ENCODE data around the gene NPBWR2. TPM values are rescaled to one million over a fixed set of nuclear protein-coding genes. Genes with fewer than 3 reads are reported as not detected.

The NPBWR2 gene
- polyA plus RNA-seq, 1 donor (not counting 4 experiments of a cell fraction or from before 2014, with no cell fraction given) = not detected

DNA sequence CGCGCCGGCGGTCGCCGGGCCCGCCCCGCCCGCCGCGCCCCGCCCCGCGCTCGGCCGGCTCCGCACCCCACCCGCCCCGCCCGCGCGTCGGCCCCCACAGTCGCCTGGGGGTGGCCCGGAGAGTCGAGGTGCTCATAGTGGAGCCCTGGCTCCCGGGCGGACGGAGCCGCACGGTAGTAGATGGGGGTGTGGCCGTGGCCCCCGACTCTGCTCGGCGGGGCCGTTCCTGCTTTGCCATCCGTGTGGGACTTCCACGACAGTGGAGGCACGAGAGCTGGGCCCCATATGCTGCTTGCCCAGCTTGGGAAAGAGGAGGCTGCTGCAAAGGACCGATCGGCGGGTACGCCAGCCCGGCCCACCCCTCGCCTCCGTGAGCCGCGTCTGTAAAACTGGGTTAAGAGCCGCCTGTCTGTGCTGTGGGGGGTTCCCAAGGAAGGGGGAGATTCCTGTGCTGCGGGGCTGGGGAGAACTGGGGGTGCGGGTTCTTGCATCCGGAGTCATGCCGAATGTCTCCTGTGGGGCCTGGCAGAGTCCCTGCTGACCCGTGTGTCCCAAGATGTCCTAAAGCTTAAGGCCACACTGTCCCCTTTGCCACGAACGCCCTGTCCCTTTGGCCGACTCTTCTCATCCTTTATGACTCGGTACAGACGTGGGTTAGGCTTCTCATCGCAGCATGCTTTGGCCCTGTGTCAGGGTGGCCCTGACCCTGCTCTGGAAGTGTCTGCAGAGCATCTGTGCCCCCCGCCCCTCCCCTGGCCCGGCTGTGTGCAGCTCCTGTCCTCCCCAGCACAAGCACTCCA is 27.2 kb downstream of the NPBWR2 start, which contains the start of gene OPRL1:
TSS of gene OPRL1 (plus strand) at position 70 of the 800 bp plus-strand sequence. CDS start 12,639 bp downstream, outside the sequence.
- Histone ChIP-seq H2AFZ (ENCODE audit: control insufficient read depth, low read length) (peak within 1 kb of the TSS; percentile 30), H3K9me3 (ENCODE audit: control insufficient read depth, low read depth, low read length) (no peaks in the 10 kb centered on the region), H3K36me3 (ENCODE audit: control insufficient read depth in 2 of 2, extremely low read depth in 1 of 2, insufficient read depth in 2 of 2, low read length in 2 of 2) (peaks cover 0 to 1% of the 10 kb centered on the region in 2 experiments), H3K27ac (ENCODE audit: control insufficient read depth, insufficient read depth, low read length) (no peak within 1 kb of the TSS), H3K27me3 (ENCODE audit: control insufficient read depth, extremely low read depth, insufficient read depth, low read length) (peaks cover 33% of the 10 kb centered on the region), H3K4me2 (ENCODE audit: control insufficient read depth, extremely low read depth, insufficient read depth, low read depth, low read length) (peak within 1 kb of the TSS; percentile 97), H3K4me1 (ENCODE audit: control insufficient read depth, extremely low read depth, insufficient read depth, low read length) (peaks cover 19% of the 10 kb centered on the region), H3K79me2 (ENCODE audit: control insufficient read depth, insufficient read depth, low read length) (peaks cover 2% of the 10 kb centered on the region), H3K9me1 (ENCODE audit: control insufficient read depth, extremely low read depth, insufficient read depth, low read length) (no peaks in the 10 kb centered on the region), H4K20me1 (ENCODE audit: control insufficient read depth, extremely low read depth, insufficient read depth, low read length) (no peaks in the 10 kb centered on the region), H3K4me3 (ENCODE audit: control insufficient read depth in 2 of 3, extremely low read depth in 1 of 3, insufficient read depth in 2 of 3, low read depth in 1 of 3, low read length in 3 of 3) (peak within 1 kb of the TSS; percentile 78 to 93 (median 79)), H3K9ac (ENCODE audit: control insufficient read depth, extremely low read depth, insufficient read depth, low read length) (peak within 1 kb of the TSS; percentile 72)
- TF ChIP-seq, protein P1, sequence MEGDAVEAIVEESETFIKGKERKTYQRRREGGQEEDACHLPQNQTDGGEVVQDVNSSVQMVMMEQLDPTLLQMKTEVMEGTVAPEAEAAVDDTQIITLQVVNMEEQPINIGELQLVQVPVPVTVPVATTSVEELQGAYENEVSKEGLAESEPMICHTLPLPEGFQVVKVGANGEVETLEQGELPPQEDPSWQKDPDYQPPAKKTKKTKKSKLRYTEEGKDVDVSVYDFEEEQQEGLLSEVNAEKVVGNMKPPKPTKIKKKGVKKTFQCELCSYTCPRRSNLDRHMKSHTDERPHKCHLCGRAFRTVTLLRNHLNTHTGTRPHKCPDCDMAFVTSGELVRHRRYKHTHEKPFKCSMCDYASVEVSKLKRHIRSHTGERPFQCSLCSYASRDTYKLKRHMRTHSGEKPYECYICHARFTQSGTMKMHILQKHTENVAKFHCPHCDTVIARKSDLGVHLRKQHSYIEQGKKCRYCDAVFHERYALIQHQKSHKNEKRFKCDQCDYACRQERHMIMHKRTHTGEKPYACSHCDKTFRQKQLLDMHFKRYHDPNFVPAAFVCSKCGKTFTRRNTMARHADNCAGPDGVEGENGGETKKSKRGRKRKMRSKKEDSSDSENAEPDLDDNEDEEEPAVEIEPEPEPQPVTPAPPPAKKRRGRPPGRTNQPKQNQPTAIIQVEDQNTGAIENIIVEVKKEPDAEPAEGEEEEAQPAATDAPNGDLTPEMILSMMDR (optimal IDR thresholded peaks at IDR 0.05 in 1 of 3, IDR thresholded peaks at IDR 0.05 in 1 of 3, conservative IDR thresholded peaks at IDR 0.05 in 1 of 3; ENCODE audit: extremely low read depth in 1 of 3, insufficient read depth in 2 of 3, low read length in 3 of 3) = no peak
- peak; percentile 41 for TF ChIP-seq EZH2 (IDR thresholded peaks at IDR 0.05; ENCODE audit: low read length)
- dilution Hi-C loops (cut with MboI; ENCODE audit: extremely low pct_ligation_motif_present, low sequenced_read_pairs) = no loop called here
- DNase-seq (ENCODE audit: low read depth, low spot score) (no peak), FAIRE-seq (no peak)

DNA sequence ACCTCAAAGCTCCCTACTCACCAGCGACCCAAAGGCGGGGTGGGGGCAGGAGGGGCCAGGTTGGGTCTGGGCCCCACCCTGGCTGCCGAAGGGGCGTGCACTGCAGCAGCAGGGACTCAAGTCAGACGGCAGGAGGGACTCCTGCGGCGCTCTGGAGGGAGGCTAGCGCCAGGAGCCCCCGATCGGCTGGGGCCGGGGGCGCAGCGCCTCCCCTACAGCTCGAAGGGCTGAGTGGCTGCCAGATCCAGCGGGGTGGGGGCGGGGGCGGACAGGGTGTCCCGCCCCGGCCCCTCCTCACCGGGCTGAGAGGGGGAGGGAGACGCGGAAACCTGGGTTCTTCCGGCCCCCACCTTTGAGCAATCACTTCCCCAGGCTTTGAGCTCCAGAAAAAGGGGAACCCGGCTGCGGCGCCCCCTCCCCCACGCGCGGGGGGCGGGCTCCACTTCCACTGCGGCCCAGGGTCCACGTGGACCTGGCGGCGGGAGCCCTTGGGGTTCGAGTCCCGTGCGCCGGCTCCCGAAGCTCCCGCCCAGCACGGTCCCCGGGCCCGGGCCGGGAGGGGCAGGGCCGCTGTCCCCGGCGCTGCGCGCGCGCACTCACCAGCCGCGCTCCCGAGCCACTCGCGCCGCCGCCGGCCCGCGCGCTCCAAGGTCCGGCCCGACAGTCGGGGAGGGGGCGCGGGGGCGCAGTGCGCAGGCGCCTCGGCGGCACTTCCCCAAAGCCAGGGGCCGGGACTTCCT is 27.9 kb downstream of the NPBWR2 start, which contains the start of gene RGS19:
TSS of gene RGS19 (minus strand) at position 246 of the 740 bp plus-strand sequence. CDS start 2,632 bp downstream, outside the sequence.
- dilution Hi-C loops (cut with MboI; ENCODE audit: extremely low pct_ligation_motif_present, low sequenced_read_pairs) = no loop called here
- peaks cover 19% of the 10 kb centered on the region for H3K4me1 ChIP-seq (ENCODE audit: control insufficient read depth, extremely low read depth, insufficient read depth, low read length)
- no peaks in the 10 kb centered on the region for H3K9me3 ChIP-seq (ENCODE audit: control insufficient read depth, low read depth, low read length)
- peak within 1 kb of the TSS; percentile 78 to 93 (median 79) for H3K4me3 ChIP-seq (ENCODE audit: control insufficient read depth in 2 of 3, extremely low read depth in 1 of 3, insufficient read depth in 2 of 3, low read depth in 1 of 3, low read length in 3 of 3)
- H3K79me2 ChIP-seq (ENCODE audit: control insufficient read depth, insufficient read depth, low read length) = peaks cover 2% of the 10 kb centered on the region
- H3K4me2 ChIP-seq (ENCODE audit: control insufficient read depth, extremely low read depth, insufficient read depth, low read depth, low read length) = peak within 1 kb of the TSS; percentile 97
- peaks cover 25% of the 10 kb centered on the region for H3K27me3 ChIP-seq (ENCODE audit: control insufficient read depth, extremely low read depth, insufficient read depth, low read length)
- no peaks in the 10 kb centered on the region for H4K20me1 ChIP-seq (ENCODE audit: control insufficient read depth, extremely low read depth, insufficient read depth, low read length)
- H2AFZ ChIP-seq (ENCODE audit: control insufficient read depth, low read length) = peak within 1 kb of the TSS; percentile 30
- peak within 1 kb of the TSS; percentile 72 for H3K9ac ChIP-seq (ENCODE audit: control insufficient read depth, extremely low read depth, insufficient read depth, low read length)
- H3K36me3 ChIP-seq (ENCODE audit: control insufficient read depth in 2 of 2, extremely low read depth in 1 of 2, insufficient read depth in 2 of 2, low read length in 2 of 2) = peaks cover 0 to 1% of the 10 kb centered on the region in 2 experiments
- DNase-seq (ENCODE audit: low read depth, low spot score) (no peak), FAIRE-seq (no peak)
- no peak within 1 kb of the TSS for H3K27ac ChIP-seq (ENCODE audit: control insufficient read depth, insufficient read depth, low read length)
- TF ChIP-seq, protein P1 (optimal IDR thresholded peaks at IDR 0.05 in 1 of 3, IDR thresholded peaks at IDR 0.05 in 1 of 3, conservative IDR thresholded peaks at IDR 0.05 in 1 of 3; ENCODE audit: extremely low read depth in 1 of 3, insufficient read depth in 2 of 3, low read length in 3 of 3) = no peak
- TF ChIP-seq EZH2 (IDR thresholded peaks at IDR 0.05; ENCODE audit: low read length) = no peak
- H3K9me1 ChIP-seq (ENCODE audit: control insufficient read depth, extremely low read depth, insufficient read depth, low read length) = no peaks in the 10 kb centered on the region

All from keratinocyte (primary cell).